Activated gamma-delta T cell treated with Interleukin-2 at 50 U/mL for 16 hours (primary cell): ENCODE measurements around the gene NBPF1.
A peak's percentile ranks its signal among the peaks of the same experiment; 100 is the strongest.
"Not testable (repeated sequence)": the region's sequence is repeated elsewhere in the genome, so short reads cannot be mapped to it uniquely, and the experiment has no call there.

Experiments
- DNase-seq: peaks from one replicate; pipeline ENCODE4 v3.0.0-alpha.2; 2020

The NBPF1 gene

GRCh38 chr1:16613185-16614147 is at the start of gene NBPF1:
TSS of gene NBPF1 (minus strand) at chr1:16613564.
- DNase-seq: peak; percentile 89

DNA sequence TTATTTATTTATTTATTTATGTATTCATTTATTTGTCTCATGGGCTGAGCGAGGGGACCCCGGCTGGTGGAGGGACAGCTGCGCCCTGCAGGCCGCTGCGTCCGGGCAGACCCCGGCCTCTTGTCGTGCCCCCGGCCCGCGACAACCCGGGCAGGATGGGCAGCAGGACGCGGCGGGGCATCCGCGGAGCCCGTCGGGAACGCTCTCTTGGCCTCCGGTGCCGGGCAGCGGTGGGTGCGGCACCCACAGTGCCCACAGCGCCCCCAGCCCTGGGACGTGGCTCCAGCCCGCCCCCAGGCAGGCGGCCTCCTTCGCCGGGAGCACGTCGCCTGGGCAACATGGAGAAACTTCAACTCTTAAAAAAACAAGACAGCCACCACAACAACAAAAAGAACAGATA is 44.9 kb upstream of the NBPF1 start:
- DNase-seq: not testable (repeated sequence)

- DNase-seq: not testable (repeated sequence)
Observed at GRCh38 chr1:16656981-16657683, 43.8 kb upstream of the NBPF1 start.

DNA sequence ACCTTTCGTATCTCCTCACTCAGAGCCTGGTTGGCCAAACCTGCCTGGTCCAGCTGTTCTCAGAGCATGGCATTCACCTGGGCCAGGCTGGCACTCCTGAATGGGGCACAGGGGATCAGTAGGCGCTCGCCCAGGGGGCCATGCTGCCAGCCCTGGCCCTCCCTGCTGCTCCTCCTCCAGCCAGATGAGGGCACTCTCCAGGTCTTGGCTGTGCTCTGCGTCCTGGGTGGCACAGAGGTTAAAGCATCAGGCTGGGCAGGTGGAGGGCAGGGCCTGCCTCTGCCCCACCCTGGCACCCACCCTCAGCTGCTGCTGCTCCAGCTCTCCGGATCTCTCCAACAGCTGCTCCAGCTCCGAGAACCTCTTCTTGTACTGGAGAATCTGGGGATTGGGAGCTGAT is 43.2 kb upstream of the NBPF1 start:
- DNase-seq: not testable (repeated sequence)

GRCh38 chr1:16651560-16651959 is 38.2 kb upstream of the NBPF1 start:
- peak; percentile 2 for DNase-seq

GRCh38 chr1:16649960-16650359 is 36.6 kb upstream of the NBPF1 start:
- not testable (repeated sequence) for DNase-seq

GRCh38 chr1:16649390-16649789 is 36.0 kb upstream of the NBPF1 start:
- peak; percentile 2 for DNase-seq

- DNase-seq: peak; percentile 1
Observed at GRCh38 chr1:16648756-16649155, 35.4 kb upstream of the NBPF1 start.

DNA sequence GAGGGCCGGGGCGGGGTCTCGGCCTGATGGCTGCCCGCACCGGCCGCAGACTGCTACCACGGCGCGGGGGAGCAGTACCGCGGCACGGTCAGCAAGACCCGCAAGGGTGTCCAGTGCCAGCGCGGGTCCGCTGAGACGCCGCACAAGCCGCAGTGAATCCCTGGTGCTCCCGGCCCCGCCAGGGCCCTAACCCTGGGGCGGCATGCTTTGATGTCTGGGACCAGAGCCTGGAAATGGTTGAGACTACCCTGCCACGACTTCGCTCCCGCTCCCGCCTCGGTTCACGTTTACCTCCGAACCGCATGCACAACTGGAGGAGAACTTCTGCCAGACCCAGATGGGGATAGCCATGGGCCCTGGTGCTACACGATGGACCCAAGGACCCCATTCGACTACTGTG is 34.9 kb upstream of the NBPF1 start:
- DNase-seq: not testable (repeated sequence)

DNA sequence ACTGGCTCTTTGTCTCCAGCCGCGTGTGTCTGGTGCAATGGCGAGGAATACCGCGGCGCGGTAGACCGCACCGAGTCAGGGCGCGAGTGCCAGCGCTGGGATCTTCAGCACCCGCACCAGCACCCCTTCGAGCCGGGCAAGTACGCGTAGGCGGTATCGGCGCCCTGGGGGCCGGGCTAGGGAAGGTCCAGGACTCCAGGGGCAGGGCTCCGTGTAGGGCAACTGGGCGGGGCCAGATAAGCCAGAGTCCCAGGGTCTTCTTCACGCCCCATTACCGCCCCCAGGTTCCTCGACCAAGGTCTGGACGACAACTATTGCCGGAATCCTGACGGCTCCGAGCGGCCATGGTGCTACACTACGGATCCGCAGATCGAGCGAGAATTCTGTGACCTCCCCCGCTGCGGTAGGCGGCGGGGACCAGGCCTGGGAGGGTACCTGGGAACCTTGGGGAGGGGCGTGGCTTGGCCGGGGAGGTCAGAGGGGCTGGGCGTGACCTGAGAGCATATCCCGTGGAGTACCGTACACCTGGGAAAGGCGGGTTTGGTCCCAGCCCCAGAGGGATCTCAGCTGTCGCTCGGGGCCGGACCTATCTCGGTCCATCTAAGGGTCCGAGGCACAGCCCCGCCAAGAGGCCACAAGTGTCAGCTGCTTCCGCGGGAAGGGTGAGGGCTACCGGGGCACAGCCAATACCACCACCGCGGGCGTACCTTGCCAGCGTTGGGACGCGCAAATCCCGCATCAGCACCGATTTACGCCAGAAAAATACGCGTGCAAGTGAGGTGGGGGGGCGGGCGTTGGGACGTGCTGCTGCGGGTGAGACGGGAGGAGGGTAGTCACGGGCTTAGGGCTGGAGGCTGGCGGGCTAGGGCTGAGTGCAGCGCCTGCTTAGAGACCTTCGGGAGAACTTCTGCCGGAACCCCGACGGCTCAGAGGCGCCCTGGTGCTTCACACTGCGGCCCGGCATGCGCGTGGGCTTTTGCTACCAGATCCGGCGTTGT is 34.1 kb upstream of the NBPF1 start:
- peak; percentile 27 for DNase-seq

DNA sequence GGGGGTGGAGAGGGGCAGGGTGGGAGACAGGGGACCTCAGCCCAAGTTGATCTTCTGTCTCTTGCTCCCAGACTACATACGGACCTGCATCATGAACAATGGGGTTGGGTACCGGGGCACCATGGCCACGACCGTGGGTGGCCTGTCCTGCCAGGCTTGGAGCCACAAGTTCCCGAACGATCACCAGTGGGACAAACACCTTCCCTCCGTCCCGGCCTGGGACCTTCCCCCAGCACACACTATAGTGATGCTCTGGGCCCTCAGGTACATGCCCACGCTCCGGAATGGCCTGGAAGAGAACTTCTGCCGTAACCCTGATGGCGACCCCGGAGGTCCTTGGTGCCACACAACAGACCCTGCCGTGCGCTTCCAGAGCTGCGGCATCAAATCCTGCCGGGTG is 33.4 kb upstream of the NBPF1 start:
- not testable (repeated sequence) for DNase-seq

GRCh38 chr1:16646061-16646664 is 32.8 kb upstream of the NBPF1 start:
- DNase-seq: peak; percentile 3

GRCh38 chr1:16645271-16646060 is 32.1 kb upstream of the NBPF1 start:
- DNase-seq: peak; percentile 8

- peak; percentile 100 for DNase-seq
Observed at GRCh38 chr1:16644482-16645270, 31.3 kb upstream of the NBPF1 start.

DNA sequence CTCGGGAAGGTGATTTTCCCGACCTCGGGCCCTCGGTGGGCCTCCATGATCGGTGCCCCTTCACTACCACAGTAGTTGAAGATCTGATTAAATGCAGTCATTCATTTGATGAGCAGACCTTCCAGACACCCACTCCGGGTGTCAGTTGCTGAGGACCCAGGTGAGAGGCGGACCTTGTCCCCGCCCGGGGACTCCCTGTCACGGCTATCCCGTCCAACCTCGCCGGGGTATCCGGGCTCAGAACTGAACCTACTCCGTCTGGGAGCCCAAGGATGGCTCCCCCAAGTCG is 30.8 kb upstream of the NBPF1 start:
- DNase-seq: no peak

- peak; percentile 11 for DNase-seq
Observed at GRCh38 chr1:16643476-16644192, 30.3 kb upstream of the NBPF1 start.

DNA sequence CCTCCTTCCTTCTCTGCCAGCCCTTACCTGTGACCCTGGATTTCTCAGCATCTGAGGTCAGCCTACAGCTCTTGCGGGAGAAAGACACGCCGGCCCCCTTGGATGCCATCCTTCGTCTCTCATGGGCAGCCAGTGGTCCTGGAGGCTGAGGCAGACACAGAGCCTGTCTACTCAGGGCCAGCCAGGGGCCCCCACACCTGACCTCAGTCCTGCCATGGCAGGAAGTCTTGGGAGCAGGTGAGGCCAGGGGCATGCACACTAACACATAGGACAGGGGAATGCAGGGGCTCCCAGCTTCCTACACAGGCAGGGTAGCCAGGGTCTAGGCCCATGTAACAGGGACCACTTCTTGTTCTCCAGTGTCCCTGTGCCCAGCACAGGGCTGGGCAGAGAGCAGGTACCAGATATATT is 29.6 kb upstream of the NBPF1 start:
- DNase-seq: peak; percentile 11

DNA sequence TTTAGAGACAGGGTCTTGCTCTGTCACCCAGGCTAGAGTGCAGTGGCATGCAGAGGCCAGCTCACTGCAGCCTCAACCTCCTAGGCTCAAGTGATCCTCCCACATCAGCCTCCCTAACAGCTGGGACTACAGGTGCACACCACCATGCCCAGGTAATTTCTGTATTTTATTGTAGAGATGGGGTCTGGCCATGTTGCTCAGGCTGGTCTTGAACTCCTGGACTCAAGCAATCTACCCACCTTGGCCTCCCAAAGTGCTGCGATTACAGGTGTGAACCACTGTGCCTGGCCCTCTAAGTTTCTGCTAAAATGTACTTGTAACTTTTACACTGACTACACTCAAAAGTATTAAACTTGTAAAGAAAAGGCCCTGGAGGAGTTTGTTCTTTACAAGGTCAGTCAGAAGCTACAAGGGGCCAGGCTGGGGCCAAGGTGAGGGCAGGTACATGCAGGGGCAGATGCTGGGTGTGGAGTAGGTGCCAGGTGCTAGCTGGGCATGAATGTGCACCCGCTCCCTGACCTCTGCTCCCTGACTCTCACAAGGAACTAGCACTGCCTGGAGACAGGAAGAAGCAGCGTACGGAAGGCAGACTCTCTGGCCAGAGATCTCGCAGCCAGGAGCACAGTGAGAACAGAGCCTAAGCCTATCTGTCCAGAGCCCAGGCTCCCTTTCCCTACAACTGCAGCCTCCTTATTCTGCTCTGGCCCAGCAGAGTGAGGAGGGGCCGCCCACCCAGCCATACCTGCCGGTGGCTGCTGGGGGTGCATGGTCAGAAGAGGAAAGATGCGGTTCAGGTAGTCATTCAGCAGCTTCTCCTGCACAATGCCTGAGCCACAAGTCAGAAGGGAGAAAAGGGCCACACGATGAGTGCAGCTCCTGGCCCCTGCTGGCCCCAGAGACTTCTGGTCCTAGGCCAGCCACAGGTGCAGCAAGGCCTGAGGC is 28.9 kb upstream of the NBPF1 start:
- peak; percentile 3 for DNase-seq
